ENCODE data around the gene LTB. TPM values are rescaled to one million over a fixed set of nuclear protein-coding genes. Genes with fewer than 3 reads are reported as not detected.
A peak's percentile ranks its signal among the peaks of the same experiment; 100 is the strongest.

LTB gene
- total and polyA plus RNA-seq, 2 donors (not counting 3 experiments of a cell fraction or from before 2014, with no cell fraction given), result 1.2 to 2.1 TPM

DNA sequence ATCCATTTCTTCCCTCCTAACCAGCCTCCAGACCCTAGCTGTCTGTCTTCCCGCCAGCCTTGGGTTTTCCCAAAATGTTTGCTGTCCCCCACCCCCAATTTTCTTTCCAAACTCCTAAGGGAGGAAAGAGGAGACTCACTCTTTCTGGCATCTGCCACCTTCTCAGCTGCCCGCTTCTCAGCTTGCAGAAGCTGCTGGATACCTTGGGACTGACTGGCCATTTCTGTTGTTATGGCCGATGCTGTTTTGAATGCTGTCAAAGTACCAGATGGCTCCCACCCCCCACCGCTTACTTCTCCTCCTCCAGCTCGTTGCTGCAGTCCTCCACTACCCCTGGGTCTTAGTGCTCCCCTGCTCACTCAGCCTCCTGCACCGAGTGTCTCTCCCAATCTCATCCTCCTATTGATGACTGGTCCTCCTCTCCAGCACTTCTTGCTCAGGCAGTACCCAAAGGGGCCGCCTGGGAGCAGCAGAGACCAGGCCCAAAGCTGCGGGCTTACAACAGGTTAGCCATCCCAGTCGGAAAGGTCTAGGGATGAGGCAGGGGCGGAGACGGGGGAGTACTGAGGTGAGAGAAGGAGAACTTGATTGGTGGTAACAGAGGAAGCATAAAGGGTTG is 35.8 kb downstream of the LTB start, which contains the start of gene ATP6V1G2:
TSS of gene ATP6V1G2 (minus strand) at position 270 of the 619 bp plus-strand sequence. CDS start at position 221, 49 bp downstream.
- Histone ChIP-seq H3K79me2 (ENCODE audit: control insufficient read depth, insufficient read depth, low read length) (peaks cover 11% of the 10 kb centered on the region), H3K4me2 (ENCODE audit: insufficient read depth, low read length) (peak within 1 kb of the TSS; percentile 87), H3K27ac (ENCODE audit: insufficient read depth, low read depth, low read length) (peak within 1 kb of the TSS; percentile 87), H3K9ac (replicated peaks; ENCODE audit: extremely low read depth, insufficient read depth, low read length) (peak within 1 kb of the TSS; percentile 96), H2AFZ (ENCODE audit: low read depth, low read length) (peak within 1 kb of the TSS; percentile 43), H3K9me1 (replicated peaks; ENCODE audit: control insufficient read depth, extremely low read depth, insufficient read depth, low read length) (no peaks in the 10 kb centered on the region), H4K20me1 (replicated peaks; ENCODE audit: control insufficient read depth, extremely low read depth, insufficient read depth, low read length) (no peaks in the 10 kb centered on the region), H3K4me1 (ENCODE audit: control insufficient read depth, extremely low read depth, insufficient read depth, low read length) (peaks cover 20% of the 10 kb centered on the region), H3K4me3 (replicated peaks in 1 of 3; ENCODE audit: insufficient read depth in 1 of 3, low read depth in 1 of 3, low read length in 3 of 3) (peak within 1 kb of the TSS; percentile 31 to 55 (median 34)), H3K36me3 (ENCODE audit: control insufficient read depth in 2 of 2, extremely low read depth in 1 of 2, insufficient read depth in 2 of 2, low read length in 2 of 2) (no peaks in the 10 kb centered on the region), H3K9me3 (replicated peaks; ENCODE audit: control insufficient read depth, insufficient read depth, low read length) (no peaks in the 10 kb centered on the region), H3K27me3 (ENCODE audit: control insufficient read depth in 2 of 2, insufficient read depth in 2 of 2, low read length in 2 of 2) (no peaks in the 10 kb centered on the region)
- intact Hi-C loops (cut with micrococcal nuclease) (loop anchor here (1.0 to 10.0 kb wide), 9 partner anchors 52 to 406 kb away; partner anchors contain the start of genes CLIC1, HSPA1B and MICA), dilution Hi-C loops (cut with MboI; ENCODE audit: extremely low pct_ligation_motif_present, low sequenced_read_pairs) (no loop called here)
- peak; percentile 89 for DNase-seq (ENCODE audit: low read depth, low spot score)
- ChIA-PET POLR2A (no interaction called here), CTCF (interaction anchor here (0.9 to 31.0 kb wide), 10 partner anchors 10 to 250 kb away, joined by 3 to 1517 read pairs (median 3); partner anchors contain the start of genes GPANK1, LST1, LTB and NCR3)
- TF ChIP-seq POLR2AphosphoS5 (IDR thresholded peaks at IDR 0.05; ENCODE audit: insufficient read depth, low read depth, low read length), result no peak
- TF ChIP-seq, protein P1, sequence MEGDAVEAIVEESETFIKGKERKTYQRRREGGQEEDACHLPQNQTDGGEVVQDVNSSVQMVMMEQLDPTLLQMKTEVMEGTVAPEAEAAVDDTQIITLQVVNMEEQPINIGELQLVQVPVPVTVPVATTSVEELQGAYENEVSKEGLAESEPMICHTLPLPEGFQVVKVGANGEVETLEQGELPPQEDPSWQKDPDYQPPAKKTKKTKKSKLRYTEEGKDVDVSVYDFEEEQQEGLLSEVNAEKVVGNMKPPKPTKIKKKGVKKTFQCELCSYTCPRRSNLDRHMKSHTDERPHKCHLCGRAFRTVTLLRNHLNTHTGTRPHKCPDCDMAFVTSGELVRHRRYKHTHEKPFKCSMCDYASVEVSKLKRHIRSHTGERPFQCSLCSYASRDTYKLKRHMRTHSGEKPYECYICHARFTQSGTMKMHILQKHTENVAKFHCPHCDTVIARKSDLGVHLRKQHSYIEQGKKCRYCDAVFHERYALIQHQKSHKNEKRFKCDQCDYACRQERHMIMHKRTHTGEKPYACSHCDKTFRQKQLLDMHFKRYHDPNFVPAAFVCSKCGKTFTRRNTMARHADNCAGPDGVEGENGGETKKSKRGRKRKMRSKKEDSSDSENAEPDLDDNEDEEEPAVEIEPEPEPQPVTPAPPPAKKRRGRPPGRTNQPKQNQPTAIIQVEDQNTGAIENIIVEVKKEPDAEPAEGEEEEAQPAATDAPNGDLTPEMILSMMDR (IDR thresholded peaks at IDR 0.05; ENCODE audit: extremely low read depth in 1 of 2, insufficient read depth in 1 of 2, low read depth in 1 of 2, low read length in 2 of 2), result peak; percentile 94 to 97
- BruUV-seq (replicated peaks), result no TSS peak
- FAIRE-seq, result peak; percentile 78

DNA sequence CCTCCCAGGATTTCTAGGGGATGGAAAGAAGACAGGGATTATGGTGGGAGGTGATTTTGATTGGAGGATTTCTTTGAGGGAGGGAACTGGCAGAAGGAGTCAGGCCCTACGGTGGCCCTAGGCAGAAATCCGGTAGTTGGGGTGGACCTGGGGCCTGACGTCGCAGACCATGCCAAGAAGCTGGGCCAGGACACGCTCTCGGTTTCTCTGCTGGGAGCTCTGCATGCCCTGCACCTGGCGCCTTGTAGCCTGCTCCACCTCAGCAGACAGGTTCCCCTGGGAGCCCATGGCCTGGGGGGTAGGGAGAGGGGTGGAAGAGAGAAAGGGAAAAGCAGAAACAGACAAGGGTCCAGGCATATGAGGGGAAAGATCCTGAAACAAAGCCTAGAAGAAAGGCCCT is 36.9 kb downstream of the LTB start:
- peaks cover 23% of the 10 kb centered on the region for H3K79me2 ChIP-seq (ENCODE audit: control insufficient read depth, insufficient read depth, low read length)
- no peak overlapping the region for H3K27ac ChIP-seq (ENCODE audit: insufficient read depth, low read depth, low read length)
- H3K4me2 ChIP-seq (ENCODE audit: insufficient read depth, low read length), result no peak overlapping the region
- no peaks in the 10 kb centered on the region for H3K9me1 ChIP-seq (replicated peaks; ENCODE audit: control insufficient read depth, extremely low read depth, insufficient read depth, low read length)
- POLR2A ChIA-PET, result no interaction called here
- H3K36me3 ChIP-seq (ENCODE audit: control insufficient read depth in 2 of 2, extremely low read depth in 1 of 2, insufficient read depth in 2 of 2, low read length in 2 of 2), result peaks cover 0 to under 1% of the 10 kb centered on the region in 2 experiments
- dilution Hi-C loops (cut with MboI; ENCODE audit: extremely low pct_ligation_motif_present, low sequenced_read_pairs) (no loop called here), intact Hi-C loops (cut with micrococcal nuclease) (loop anchor here (5.0 to 10.0 kb wide), 3 partner anchors 143 to 227 kb away; partner anchors contain the start of genes CLIC1 and MICA)
- DNase-seq (ENCODE audit: low read depth, low spot score), result no peak
- H3K9ac ChIP-seq (replicated peaks; ENCODE audit: extremely low read depth, insufficient read depth, low read length), result no peak overlapping the region
- BruUV-seq (replicated peaks), result no TSS peak
- H3K27me3 ChIP-seq (ENCODE audit: control insufficient read depth in 2 of 2, insufficient read depth in 2 of 2, low read length in 2 of 2), result no peaks in the 10 kb centered on the region
- no peak for TF ChIP-seq JUN (IDR thresholded peaks at IDR 0.05; ENCODE audit: borderline replicate concordance, insufficient read depth, insufficient read length, low read depth)
- TF ChIP-seq POLR2A (IDR thresholded peaks at IDR 0.05; ENCODE audit: low read depth, low read length), result no peak
- TF ChIP-seq POLR2AphosphoS5 (IDR thresholded peaks at IDR 0.05; ENCODE audit: insufficient read depth, low read depth, low read length), result no peak
- TF ChIP-seq FOS (IDR thresholded peaks at IDR 0.05; ENCODE audit: borderline replicate concordance, insufficient read depth, low read length), result no peak
- no peak for TF ChIP-seq MYC (IDR thresholded peaks at IDR 0.05; ENCODE audit: low read depth, low read length)
- TF ChIP-seq, protein P1 (IDR thresholded peaks at IDR 0.05; ENCODE audit: extremely low read depth in 1 of 2, insufficient read depth in 1 of 2, low read depth in 1 of 2, low read length in 2 of 2), result no peak
- no peak for TF ChIP-seq GATA2 (IDR thresholded peaks at IDR 0.05; ENCODE audit: insufficient read depth, insufficient read length, low read depth, low read length)
- no peak for TF ChIP-seq EZH2 (IDR thresholded peaks at IDR 0.05; ENCODE audit: borderline replicate concordance, low read depth, low read length, severe bottlenecking)
- TF ChIP-seq, protein P2, sequence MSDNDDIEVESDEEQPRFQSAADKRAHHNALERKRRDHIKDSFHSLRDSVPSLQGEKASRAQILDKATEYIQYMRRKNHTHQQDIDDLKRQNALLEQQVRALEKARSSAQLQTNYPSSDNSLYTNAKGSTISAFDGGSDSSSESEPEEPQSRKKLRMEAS (IDR thresholded peaks at IDR 0.05; ENCODE audit: insufficient read depth, insufficient read length), result no peak
- CTCF ChIA-PET, result interaction anchor here (1.3 to 31.0 kb wide), 3 partner anchors 43 to 251 kb away, joined by 4 to 1517 read pairs (median 6); partner anchors contain the start of genes LST1, LTB, NCR3 and TNF
- FAIRE-seq, result no peak
- no peaks in the 10 kb centered on the region for H4K20me1 ChIP-seq (replicated peaks; ENCODE audit: control insufficient read depth, extremely low read depth, insufficient read depth, low read length)
- H3K4me3 ChIP-seq (replicated peaks in 1 of 3; ENCODE audit: insufficient read depth in 1 of 3, low read depth in 1 of 3, low read length in 3 of 3), result no peak overlapping the region
- peaks cover 22% of the 10 kb centered on the region for H3K4me1 ChIP-seq (ENCODE audit: control insufficient read depth, extremely low read depth, insufficient read depth, low read length)
- H3K9me3 ChIP-seq (replicated peaks; ENCODE audit: control insufficient read depth, insufficient read depth, low read length), result no peaks in the 10 kb centered on the region
- H2AFZ ChIP-seq (ENCODE audit: low read depth, low read length), result no peak overlapping the region
